PC-9 (cell line): ENCODE measurements around the gene TRAPPC3. TPM values are rescaled to one million over a fixed set of nuclear protein-coding genes. Genes with fewer than 3 reads are reported as not detected.

ENCODE experiments used
- BruUV-seq: library from RNA; stranded (reverse); fragments of 400-500 nt; replicated peaks from 2 replicates; lab custom pipeline; 2021; lab: Mats Ljungman, UMichigan
- CTCF ChIA-PET: fragments of 300-600 bp; sonication (Branson Sonifier 250); formaldehyde crosslinking; loops from one replicate; lab custom pipeline; 2022; ENCODE audit warnings: antibody characterized with exemption; lab: Charles Lee
- POLR2A ChIA-PET: fragments of 300-600 bp; sonication (Branson Sonifier 250); formaldehyde crosslinking; loops from one replicate; lab custom pipeline; 2022; ENCODE audit warnings: antibody characterized with exemption; ENCODE audit not compliant: unreplicated experiment; lab: Charles Lee
- DNase-seq, 2 experiments: peaks; one replicate each; pipeline versions ENCODE4 v3.0.0 to v3.0.0-alpha.2; 2015 to 2022; ENCODE audit warnings: mixed read lengths in 1 of 2
- H2AFZ ChIP-seq: fragments of 200-600 bp; sonication (generic); 2 replicates; pipeline ENCODE4 v1.8.1; 2017; ENCODE audit warnings: antibody characterized with exemption
- H3F3A ChIP-seq: fragments of 200-600 bp; sonication (generic); 2 replicates; pipeline ENCODE4 v1.8.1; 2017; ENCODE audit warnings: antibody characterized with exemption, mild to moderate bottlenecking, low read depth; ENCODE audit not compliant: insufficient read depth
- H3K27ac ChIP-seq: fragments of 200-600 bp; sonication (generic); 2 replicates; pipeline ENCODE4 v1.6.1; 2016; ENCODE audit warnings: mixed run types
- H3K27me3 ChIP-seq: fragments of 200-600 bp; sonication (generic); 2 replicates; pipeline ENCODE4 v1.6.1; 2016; ENCODE audit warnings: low read depth, mixed run types; ENCODE audit not compliant: insufficient read depth
- H3K36me3 ChIP-seq: fragments of 200-600 bp; sonication (generic); 2 replicates; pipeline ENCODE4 v1.6.1; 2016; ENCODE audit warnings: low read depth, mixed run types
- H3K4me1 ChIP-seq: fragments of 200-600 bp; sonication (generic); replicated peaks from 2 replicates; pipeline ENCODE4 v1.6.1; 2016; ENCODE audit warnings: mixed run types; ENCODE audit not compliant: insufficient read depth
- H3K4me2 ChIP-seq: fragments of 200-600 bp; sonication (generic); 2 replicates; pipeline ENCODE4 v1.6.1; 2017; ENCODE audit warnings: mixed run types
- H3K4me3 ChIP-seq: fragments of 200-600 bp; sonication (generic); 2 replicates; pipeline ENCODE4 v1.6.1; 2016; ENCODE audit warnings: mixed run types
- H3K79me2 ChIP-seq: fragments of 200-600 bp; sonication (generic); 2 replicates; pipeline ENCODE4 v1.6.1; 2017; ENCODE audit warnings: low read depth, mixed run types
- H3K9me2 ChIP-seq: fragments of 200-600 bp; sonication (generic); 2 replicates; pipeline ENCODE4 v1.8.1; 2017; ENCODE audit warnings: mild to moderate bottlenecking; ENCODE audit not compliant: insufficient read depth
- H3K9me3 ChIP-seq: fragments of 200-600 bp; sonication (generic); 2 replicates; pipeline ENCODE4 v1.8.1; 2016; ENCODE audit warnings: low read depth; ENCODE audit not compliant: insufficient read depth
- H4K20me1 ChIP-seq: fragments of 200-600 bp; sonication (generic); 2 replicates; pipeline ENCODE4 v1.8.1; 2017; ENCODE audit not compliant: insufficient read depth
- EZH2 ChIP-seq: fragments of 200-600 bp; sonication (generic); IDR thresholded peaks from 2 replicates; pipeline ENCODE4 v1.8.0; 2017; ENCODE audit warnings: antibody characterized with exemption, low read depth
- intact Hi-C: fragments of 100-400 bp; cut with micrococcal nuclease; formaldehyde crosslinking; loops from one replicate; pipeline ENCODE4 v1.10.0; 2022; ENCODE audit not compliant: unreplicated experiment
- total RNA-seq: library from RNA; stranded (reverse); gene quantifications from 2 replicates; pipeline ENCODE4 v1.2.3, GENCODE V29; 2021
- TF ChIP-seq, protein P1 (sequence below): fragments of 200-600 bp; sonication (generic); conservative IDR thresholded peaks from 2 replicates; pipeline ENCODE4 v1.6.1; 2017; ENCODE audit warnings: mixed run types, antibody characterized with exemption, mild to moderate bottlenecking, moderate library complexity

The TRAPPC3 gene
- total RNA-seq, 1 experiment from 2014 or later = 116 TPM

DNA sequence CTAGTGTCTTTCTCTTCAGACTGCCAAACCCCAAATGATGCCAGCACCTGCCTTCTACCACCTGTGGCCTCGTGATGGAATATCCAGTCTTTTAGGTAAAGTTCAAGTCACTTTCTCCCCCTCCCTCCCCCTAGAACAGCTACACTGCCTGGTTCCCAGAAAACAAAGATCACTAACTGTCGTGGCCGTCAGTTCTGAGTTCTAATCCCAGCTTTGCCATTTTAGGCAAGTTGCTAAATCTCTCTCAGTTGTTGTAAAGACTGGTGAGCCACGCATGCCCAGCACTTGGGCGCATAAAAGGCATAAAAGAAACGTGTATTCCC, 648 bp upstream of the TRAPPC3 start:
- H3K9me3 ChIP-seq = no peaks in the 10 kb centered on the region
- H3K36me3 ChIP-seq = 0 out of 2 replicates have a peak, but pooled peaks cover 5% of the 10 kb centered on the region
- DNase-seq = no peak
- H3K79me2 ChIP-seq = peaks cover 35% of the 10 kb centered on the region
- CTCF ChIA-PET = interaction anchor here (0.6 to 3.3 kb wide), 12 partner anchors 9 to 284 kb away, joined by 3 to 42 read pairs (median 6); partner anchors contain the start of gene THRAP3
- intact Hi-C loops = loop anchor here (1.0 kb wide), 9 partner anchors 12 to 270 kb away; partner anchors contain the start of gene THRAP3
- BruUV-seq = TSS peak; percentile 26
- H3K4me3 ChIP-seq = peak overlapping the region; percentile 27; the same call in 1 of the 2 replicates
- POLR2A ChIA-PET = interaction anchor here (0.5 to 1.6 kb wide), 4 partner anchors 12 to 150 kb away, joined by 4 to 8 read pairs (median 6); no protein-coding TSS in a partner anchor
- peak overlapping the region; percentile 95 for H3K27ac ChIP-seq
- peaks cover 38% of the 10 kb centered on the region for H3K4me1 ChIP-seq
- no peaks in the 10 kb centered on the region for H3K9me2 ChIP-seq
- no peaks in the 10 kb centered on the region for H3K27me3 ChIP-seq
- H3K4me2 ChIP-seq = peak overlapping the region; percentile 83
- no peaks in the 10 kb centered on the region; the same call in 1 of the 2 replicates for H4K20me1 ChIP-seq
- peak overlapping the region; percentile 58 for H2AFZ ChIP-seq
- TF ChIP-seq, protein P1, sequence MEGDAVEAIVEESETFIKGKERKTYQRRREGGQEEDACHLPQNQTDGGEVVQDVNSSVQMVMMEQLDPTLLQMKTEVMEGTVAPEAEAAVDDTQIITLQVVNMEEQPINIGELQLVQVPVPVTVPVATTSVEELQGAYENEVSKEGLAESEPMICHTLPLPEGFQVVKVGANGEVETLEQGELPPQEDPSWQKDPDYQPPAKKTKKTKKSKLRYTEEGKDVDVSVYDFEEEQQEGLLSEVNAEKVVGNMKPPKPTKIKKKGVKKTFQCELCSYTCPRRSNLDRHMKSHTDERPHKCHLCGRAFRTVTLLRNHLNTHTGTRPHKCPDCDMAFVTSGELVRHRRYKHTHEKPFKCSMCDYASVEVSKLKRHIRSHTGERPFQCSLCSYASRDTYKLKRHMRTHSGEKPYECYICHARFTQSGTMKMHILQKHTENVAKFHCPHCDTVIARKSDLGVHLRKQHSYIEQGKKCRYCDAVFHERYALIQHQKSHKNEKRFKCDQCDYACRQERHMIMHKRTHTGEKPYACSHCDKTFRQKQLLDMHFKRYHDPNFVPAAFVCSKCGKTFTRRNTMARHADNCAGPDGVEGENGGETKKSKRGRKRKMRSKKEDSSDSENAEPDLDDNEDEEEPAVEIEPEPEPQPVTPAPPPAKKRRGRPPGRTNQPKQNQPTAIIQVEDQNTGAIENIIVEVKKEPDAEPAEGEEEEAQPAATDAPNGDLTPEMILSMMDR = no peak
- TF ChIP-seq EZH2 = no peak
- H3F3A ChIP-seq = peaks cover 10% of the 10 kb centered on the region

DNA sequence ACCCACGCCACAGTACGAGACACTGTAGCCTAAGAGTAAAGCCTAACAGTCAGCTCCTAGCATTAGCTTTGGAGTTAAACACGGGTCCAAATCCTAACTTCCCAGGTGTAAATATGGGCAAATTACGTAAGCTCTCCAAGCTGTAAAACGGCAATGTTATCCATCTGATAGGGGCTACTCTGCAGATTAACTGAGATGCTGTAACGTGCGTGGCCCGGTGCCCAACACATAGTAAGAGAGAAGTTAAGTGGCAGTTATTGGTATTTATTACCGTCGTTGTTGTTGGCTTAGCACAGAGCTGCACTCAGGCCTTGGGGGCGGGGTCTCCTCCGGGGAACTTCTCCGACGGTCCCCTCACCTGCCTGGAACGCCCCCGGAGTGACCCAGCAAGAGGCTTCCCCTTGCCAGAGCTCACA, 457 bp downstream of the TRAPPC3 start:
- peaks cover 34% of the 10 kb centered on the region for H3K4me1 ChIP-seq
- ChIA-PET POLR2A (interaction anchor here (0.6 to 1.2 kb wide), 5 partner anchors 39 to 185 kb away, joined by 3 to 8 read pairs (median 4); partner anchors contain the start of gene SH3D21), CTCF (interaction anchor here (0.6 to 3.3 kb wide), 12 partner anchors 10 to 185 kb away, joined by 3 to 42 read pairs (median 6); partner anchors contain the start of gene SH3D21)
- peak overlapping the region; percentile 67 for H3K4me3 ChIP-seq
- H3K36me3 ChIP-seq = 0 out of 2 replicates have a peak, but pooled peaks cover 5% of the 10 kb centered on the region
- H3K9me2 ChIP-seq = no peaks in the 10 kb centered on the region
- peaks cover 44% of the 10 kb centered on the region for H3K79me2 ChIP-seq
- TF ChIP-seq EZH2 = no peak
- TF ChIP-seq, protein P1 = no peak
- H3K9me3 ChIP-seq = no peaks in the 10 kb centered on the region
- DNase-seq = no peak
- peak overlapping the region; percentile 84 for H3K4me2 ChIP-seq
- peaks cover 10% of the 10 kb centered on the region for H3F3A ChIP-seq
- peaks cover 5% of the 10 kb centered on the region; the same call in 1 of the 2 replicates for H4K20me1 ChIP-seq
- intact Hi-C loops = loop anchor here (1.0 kb wide), 8 partner anchors 39 to 271 kb away; partner anchors contain the start of gene THRAP3
- H3K27ac ChIP-seq = peak overlapping the region; percentile 34
- no peaks in the 10 kb centered on the region for H3K27me3 ChIP-seq
- no TSS peak for BruUV-seq
- peak overlapping the region; percentile 74 for H2AFZ ChIP-seq

DNA sequence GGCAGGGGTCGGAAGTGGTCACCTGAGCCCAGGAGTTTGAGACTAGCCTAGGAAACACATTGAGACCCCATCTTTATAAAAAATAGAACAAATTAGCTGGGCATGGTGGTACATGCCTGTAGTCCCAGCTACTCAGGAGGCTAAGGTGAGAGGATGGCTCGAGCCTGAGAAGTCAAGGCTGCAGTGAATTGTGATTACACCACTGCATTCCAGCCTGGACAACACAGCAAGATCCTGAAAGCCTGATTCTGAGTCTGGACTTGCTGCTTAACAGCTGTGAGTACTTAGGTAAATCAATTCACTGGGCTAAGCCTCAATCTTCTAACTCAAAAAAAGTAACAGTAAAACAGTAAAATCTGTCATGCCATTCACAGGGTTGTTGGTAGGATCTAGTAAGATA, 4.9 kb downstream of the TRAPPC3 start:
- no peak for TF ChIP-seq EZH2
- peaks cover 10% of the 10 kb centered on the region for H3K4me1 ChIP-seq
- H3K4me3 ChIP-seq = no peak overlapping the region
- ChIA-PET CTCF (no interaction called here), POLR2A (interaction anchor here (0.7 kb wide), 1 partner anchor 1370 kb away, joined by 6 read pairs; the partner anchor contains the start of gene MEAF6)
- H3K27me3 ChIP-seq = no peaks in the 10 kb centered on the region
- DNase-seq = no peak
- no peak overlapping the region for H3K27ac ChIP-seq
- H3K4me2 ChIP-seq = no peak overlapping the region
- H3K9me3 ChIP-seq = no peaks in the 10 kb centered on the region
- intact Hi-C loops = no loop called here
- H3K79me2 ChIP-seq = peaks cover 71% of the 10 kb centered on the region
- peaks cover 23% of the 10 kb centered on the region for H4K20me1 ChIP-seq
- BruUV-seq = no TSS peak
- peaks cover 6% of the 10 kb centered on the region for H3F3A ChIP-seq
- peaks cover 15% of the 10 kb centered on the region for H3K36me3 ChIP-seq
- H2AFZ ChIP-seq = no peak overlapping the region
- H3K9me2 ChIP-seq = no peaks in the 10 kb centered on the region
